ENCODE results near the gene KLHL29. TPM values are rescaled to one million over a fixed set of nuclear protein-coding genes. Genes with fewer than 3 reads are reported as not detected.
A peak's percentile ranks its signal among the peaks of the same experiment; 100 is the strongest.

KLHL29 gene
- total RNA-seq, 1 donor from 2014 or later = 12.9 TPM

GRCh38 chr2:23485841-23486683 lies 101.1 kb downstream of the KLHL29 start:
- intact Hi-C loops (cut with DNase I) = no loop called here
- H3K27ac ChIP-seq = no peak overlapping the region
- no peak for ATAC-seq
- no peaks in the 10 kb centered on the region for H3K27me3 ChIP-seq (ENCODE audit: low read depth)
- no peak for TF ChIP-seq CTCF (IDR thresholded peaks at IDR 0.05)
- no peaks in the 10 kb centered on the region for H3K9me3 ChIP-seq
- no peaks in the 10 kb centered on the region for H3K4me1 ChIP-seq
- H3K4me3 ChIP-seq = no peak overlapping the region
- no peak for DNase-seq
- no peaks in the 10 kb centered on the region for H3K36me3 ChIP-seq

- DNase-seq = no peak
- intact Hi-C loops (cut with DNase I) = no loop called here
- no peaks in the 10 kb centered on the region for H3K9me3 ChIP-seq
- no peak overlapping the region for H3K27ac ChIP-seq
- no peaks in the 10 kb centered on the region for H3K4me1 ChIP-seq
- no peak for TF ChIP-seq CTCF (IDR thresholded peaks at IDR 0.05)
- no peak overlapping the region for H3K4me3 ChIP-seq
- no peaks in the 10 kb centered on the region for H3K27me3 ChIP-seq (ENCODE audit: low read depth)
- H3K36me3 ChIP-seq = no peaks in the 10 kb centered on the region
- no peak for ATAC-seq
These were observed 101.7 kb downstream of the KLHL29 start for GRCh38 chr2:23486684-23487075.

- no peaks in the 10 kb centered on the region for H3K9me3 ChIP-seq
- DNase-seq = no peak
- no peaks in the 10 kb centered on the region for H3K4me1 ChIP-seq
- no peak for ATAC-seq
- TF ChIP-seq CTCF (IDR thresholded peaks at IDR 0.05) = no peak
- intact Hi-C loops (cut with DNase I) = no loop called here
- H3K27ac ChIP-seq = no peak overlapping the region
- H3K36me3 ChIP-seq = no peaks in the 10 kb centered on the region
- H3K4me3 ChIP-seq = no peak overlapping the region
- H3K27me3 ChIP-seq (ENCODE audit: low read depth) = no peaks in the 10 kb centered on the region
These were observed 102.9 kb downstream of the KLHL29 start for GRCh38 chr2:23487735-23488492.

GRCh38 chr2:23488584-23488983 lies 103.6 kb downstream of the KLHL29 start:
- DNase-seq (no peak), ATAC-seq (no peak)
- H3K4me1 ChIP-seq = no peaks in the 10 kb centered on the region
- no peaks in the 10 kb centered on the region for H3K27me3 ChIP-seq (ENCODE audit: low read depth)
- no peak overlapping the region for H3K4me3 ChIP-seq
- no peaks in the 10 kb centered on the region for H3K36me3 ChIP-seq
- H3K27ac ChIP-seq = no peak overlapping the region
- no peak for TF ChIP-seq CTCF (IDR thresholded peaks at IDR 0.05)
- intact Hi-C loops (cut with DNase I) = no loop called here
- H3K9me3 ChIP-seq = no peaks in the 10 kb centered on the region

GRCh38 chr2:23489471-23490322 lies 104.7 kb downstream of the KLHL29 start:
- no peak overlapping the region for H3K4me3 ChIP-seq
- no peaks in the 10 kb centered on the region for H3K4me1 ChIP-seq
- intact Hi-C loops (cut with DNase I) = no loop called here
- ATAC-seq (peak in 1 of 2 donors; percentile 29), DNase-seq (no peak)
- no peaks in the 10 kb centered on the region for H3K9me3 ChIP-seq
- H3K27ac ChIP-seq = no peak overlapping the region
- H3K27me3 ChIP-seq (ENCODE audit: low read depth) = no peaks in the 10 kb centered on the region
- TF ChIP-seq CTCF (IDR thresholded peaks at IDR 0.05) = no peak
- H3K36me3 ChIP-seq = no peaks in the 10 kb centered on the region
